SK-N-MC (cell line): ENCODE results near the gene DCDC2B.
A peak's percentile ranks its signal among the peaks of the same experiment; 100 is the strongest.

Experiments used
- DNase-seq: peaks from one replicate; pipeline ENCODE4 v3.0.0-alpha.2; 2011; ENCODE audit warnings: low read depth, low spot score
- H3K27ac ChIP-seq: fragments of 200-600 bp; sonication (generic); 2 replicates; pipeline ENCODE4 v1.5.1; 2016; ENCODE audit warnings: mixed run types
- H3K36me3 ChIP-seq: fragments of 200-600 bp; sonication (generic); 2 replicates; pipeline ENCODE4 v1.6.1; 2017; ENCODE audit warnings: antibody characterized with exemption, low read length, mixed read lengths; ENCODE audit not compliant: insufficient read depth
- H3K4me3 ChIP-seq: fragments of 200-600 bp; sonication (generic); 2 replicates; pipeline ENCODE4 v1.5.1; 2016
- H3K9ac ChIP-seq: fragments of 200-600 bp; sonication (generic); 2 replicates; pipeline ENCODE4 v1.8.0; 2017; ENCODE audit warnings: mixed run types, mixed read lengths; ENCODE audit not compliant: insufficient read length
- H3K9me3 ChIP-seq: fragments of 200-600 bp; sonication (generic); 2 replicates; pipeline ENCODE4 v1.6.1; 2017; ENCODE audit warnings: low read depth, mild to moderate bottlenecking, antibody characterized with exemption, low read length, moderate library complexity, mixed read lengths
- EZH2 ChIP-seq: fragments of 200-600 bp; sonication (generic); IDR thresholded peaks from one replicate; pipeline ENCODE4 v1.6.1; 2017; ENCODE audit warnings: antibody characterized with exemption
- FOXP2 ChIP-seq: optimal IDR thresholded peaks from 2 replicates; pipeline ENCODE3; 2011; ENCODE audit warnings: mild to moderate bottlenecking, moderate library complexity; ENCODE audit not compliant: insufficient read depth; ENCODE audit errors: extremely low read length, control extremely low read depth
- POLR2AphosphoS5 ChIP-seq: IDR thresholded peaks from 2 replicates; pipeline ENCODE4 v1.6.1; 2012; ENCODE audit warnings: mild to moderate bottlenecking, low read depth, low read length, borderline replicate concordance

DCDC2B gene

DNA sequence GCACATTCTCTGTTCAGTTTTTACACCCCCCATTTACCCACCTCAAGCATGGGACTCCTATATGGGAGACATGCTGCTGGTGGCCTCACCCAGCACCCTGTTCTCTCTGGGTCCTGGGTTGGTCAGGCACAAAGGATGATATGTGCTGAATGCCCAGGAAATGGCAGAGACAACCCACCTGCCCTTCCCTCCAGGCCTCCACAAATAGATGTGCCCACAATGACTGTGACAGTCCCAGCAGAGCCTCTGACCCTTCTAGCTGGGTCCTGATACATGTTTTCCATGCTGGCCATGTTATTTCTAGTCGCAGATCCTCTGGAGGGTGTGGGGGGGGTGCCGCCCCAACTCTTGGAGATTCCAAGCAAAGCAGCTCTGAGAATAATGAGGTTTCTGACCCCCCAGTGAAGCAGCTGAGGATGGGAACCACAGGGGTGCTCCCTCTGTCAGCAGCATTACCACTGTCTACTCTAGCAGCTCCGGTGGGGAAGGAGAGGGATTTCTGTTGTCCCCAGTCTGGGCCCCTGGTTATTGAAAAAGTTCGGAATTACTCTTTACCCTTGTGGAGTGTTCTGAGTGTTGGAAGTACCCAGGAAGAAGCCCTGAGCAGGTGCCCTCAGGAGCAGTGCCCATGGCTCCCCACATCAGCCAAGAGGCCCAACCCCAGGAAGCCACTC lies 9.7 kb upstream of the DCDC2B start:
- Histone ChIP-seq H3K36me3 (peaks cover 14% of the 10 kb centered on the region; the same call in 1 of the 2 replicates), H3K9ac (no peak overlapping the region), H3K27ac (no peak overlapping the region), H3K9me3 (no peaks in the 10 kb centered on the region), H3K4me3 (no peak overlapping the region)
- TF ChIP-seq EZH2 (no peak), FOXP2 (no peak), POLR2AphosphoS5 (no peak)
- no peak for DNase-seq

DNA sequence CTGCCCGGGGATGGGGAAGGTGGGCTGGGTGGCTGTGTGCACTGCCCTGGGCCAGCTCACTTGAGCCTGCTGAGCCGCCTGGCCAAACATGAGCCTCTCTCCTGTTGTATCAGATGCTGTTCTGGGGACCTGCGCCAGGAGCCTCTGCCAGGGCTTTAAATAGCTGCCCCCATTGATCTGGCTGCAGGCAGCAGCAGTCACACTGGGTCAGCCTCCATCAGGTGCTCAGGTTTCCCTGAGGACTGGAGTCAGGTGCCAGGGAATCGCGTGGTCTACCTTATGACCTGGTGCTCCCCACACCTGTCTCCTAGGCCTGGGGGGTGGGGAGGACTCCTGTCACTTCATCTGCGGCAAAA lies 9.2 kb upstream of the DCDC2B start:
- no peak overlapping the region for H3K9ac ChIP-seq
- peaks cover 10% of the 10 kb centered on the region; the same call in 1 of the 2 replicates for H3K36me3 ChIP-seq
- TF ChIP-seq FOXP2 (no peak), POLR2AphosphoS5 (no peak)
- no peak for DNase-seq
- no peaks in the 10 kb centered on the region for H3K9me3 ChIP-seq
- H3K4me3 ChIP-seq: peak overlapping the region; percentile 96
- peak overlapping the region; percentile 79; the same call in 1 of the 2 replicates for H3K27ac ChIP-seq

DNA sequence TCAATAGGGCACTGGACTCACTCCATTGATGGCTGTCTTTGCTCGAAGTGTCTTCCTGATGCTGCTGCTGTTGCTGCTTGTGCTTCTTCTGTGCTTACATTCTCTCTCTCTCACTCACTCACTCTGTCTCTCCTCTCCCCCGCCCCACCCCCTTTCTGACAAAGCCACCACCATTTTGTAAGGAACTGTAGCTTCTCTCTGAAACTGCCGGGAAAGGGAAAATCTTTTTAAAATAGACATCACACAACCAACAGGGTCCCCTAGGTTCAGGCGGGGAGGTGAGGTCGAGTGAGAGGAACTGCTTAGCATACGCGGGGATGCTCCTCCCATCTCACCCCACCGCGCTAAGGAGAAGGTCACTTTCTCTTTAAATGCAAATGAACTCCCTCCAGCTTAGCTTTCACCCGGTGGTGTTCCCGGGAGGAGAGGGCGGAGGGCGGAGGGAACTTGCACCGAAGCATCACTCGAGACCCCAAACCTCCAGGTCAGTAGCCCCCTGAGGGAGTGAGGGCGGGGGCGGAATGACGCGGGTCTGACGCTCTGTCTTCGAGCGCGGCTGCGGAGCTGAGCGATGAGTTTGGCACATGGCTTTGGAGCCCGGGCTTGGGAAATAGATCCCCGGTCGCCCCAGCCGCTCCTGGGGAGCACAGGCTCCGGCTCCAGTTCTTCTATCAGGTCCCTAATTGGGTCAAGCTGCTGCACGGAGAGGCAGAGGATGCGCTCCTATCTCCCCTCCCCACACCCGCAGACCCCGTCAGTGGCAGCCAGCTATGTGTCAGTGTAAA lies 8.5 kb upstream of the DCDC2B start, which contains the start of gene CCDC28B:
Gene CCDC28B (plus strand): TSS at position 370 of the 785 bp plus-strand sequence. CDS start 1,341 bp downstream, outside the sequence.
- TF ChIP-seq EZH2 (no peak), FOXP2 (no peak), POLR2AphosphoS5 (peak; percentile 46; the same call in 1 of the 2 replicates)
- Histone ChIP-seq H3K4me3 (peak within 1 kb of the TSS; percentile 96), H3K27ac (peak within 1 kb of the TSS; percentile 79), H3K9ac (peak within 1 kb of the TSS; percentile 79), H3K36me3 (peaks cover 3% of the 10 kb centered on the region; the same call in 1 of the 2 replicates), H3K9me3 (no peaks in the 10 kb centered on the region)
- DNase-seq: no peak

DNA sequence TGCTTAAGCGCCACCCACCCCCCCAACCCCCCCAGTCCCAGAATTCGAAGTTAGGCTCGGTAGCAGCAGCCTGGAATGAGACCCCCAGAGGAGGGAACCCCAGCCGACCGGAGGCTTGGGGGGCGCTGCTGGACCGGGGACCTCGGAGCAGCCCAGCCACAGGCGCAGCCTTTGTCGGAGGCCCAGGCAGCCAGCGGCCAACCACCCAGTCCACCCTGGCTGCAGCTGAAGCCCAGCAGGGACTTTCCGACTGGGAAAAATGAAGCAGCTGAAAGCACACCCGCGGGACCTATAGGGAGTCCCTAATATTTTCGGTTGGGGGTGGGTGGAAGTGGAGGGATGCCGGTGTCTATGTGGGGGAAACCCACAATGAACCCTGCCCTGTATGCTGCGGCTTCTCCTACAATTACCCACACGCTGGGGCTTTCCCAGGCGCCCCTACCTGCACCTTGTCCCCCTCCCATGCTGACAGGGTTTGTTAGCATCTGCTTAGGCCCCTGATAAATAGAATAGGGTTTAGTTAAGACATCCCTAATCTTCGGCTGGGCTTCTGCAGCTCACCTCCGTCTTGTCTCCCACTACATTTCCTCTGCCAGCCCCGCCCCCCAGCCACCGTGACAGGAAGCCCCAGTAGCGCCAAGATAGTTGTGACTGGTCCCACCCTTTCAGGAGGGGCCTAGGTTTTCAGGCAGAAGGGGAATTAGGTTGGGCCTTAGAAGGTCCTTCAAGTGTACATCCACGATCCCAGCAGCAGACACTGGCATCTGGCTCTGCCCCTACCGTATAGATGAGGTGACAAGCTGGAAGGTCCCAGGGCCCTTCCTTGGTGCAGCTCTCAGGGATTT lies 7.7 kb upstream of the DCDC2B start:
- Histone ChIP-seq H3K9ac (peak overlapping the region; percentile 53), H3K36me3 (no peaks in the 10 kb centered on the region; the same call in 1 of the 2 replicates), H3K4me3 (peak overlapping the region; percentile 96), H3K27ac (peak overlapping the region; percentile 5; the same call in 1 of the 2 replicates), H3K9me3 (no peaks in the 10 kb centered on the region)
- peak; percentile 53 for TF ChIP-seq POLR2AphosphoS5
- TF ChIP-seq FOXP2: no peak
- no peak for TF ChIP-seq EZH2
- DNase-seq: no peak

DNA sequence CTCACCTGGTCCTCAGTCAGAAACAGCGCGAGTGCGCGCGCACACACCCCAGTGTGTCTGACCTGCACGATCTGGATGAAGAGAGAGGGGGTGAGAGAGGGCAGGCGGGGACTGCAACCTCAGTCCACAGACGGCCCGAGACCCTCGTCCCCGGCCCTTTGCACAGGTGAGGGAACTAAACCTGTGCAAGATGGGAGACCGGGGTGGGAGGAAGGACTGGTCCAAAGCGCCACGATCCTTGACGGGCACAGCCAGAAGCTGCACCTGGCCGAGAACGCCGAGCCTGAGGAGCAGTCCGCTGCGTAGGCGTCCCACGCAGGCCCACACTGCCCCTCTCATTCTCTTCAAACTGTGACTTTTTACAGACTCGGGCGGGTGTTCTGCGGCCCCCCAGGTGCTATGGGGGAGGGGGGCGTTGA lies 3.9 kb upstream of the DCDC2B start:
- Histone ChIP-seq H3K36me3 (no peaks in the 10 kb centered on the region; the same call in 1 of the 2 replicates), H3K9ac (peak overlapping the region; percentile 88), H3K9me3 (no peaks in the 10 kb centered on the region), H3K4me3 (peak overlapping the region; percentile 95), H3K27ac (no peak overlapping the region)
- TF ChIP-seq EZH2: no peak
- no peak for TF ChIP-seq FOXP2
- no peak for TF ChIP-seq POLR2AphosphoS5
- no peak for DNase-seq

DNA sequence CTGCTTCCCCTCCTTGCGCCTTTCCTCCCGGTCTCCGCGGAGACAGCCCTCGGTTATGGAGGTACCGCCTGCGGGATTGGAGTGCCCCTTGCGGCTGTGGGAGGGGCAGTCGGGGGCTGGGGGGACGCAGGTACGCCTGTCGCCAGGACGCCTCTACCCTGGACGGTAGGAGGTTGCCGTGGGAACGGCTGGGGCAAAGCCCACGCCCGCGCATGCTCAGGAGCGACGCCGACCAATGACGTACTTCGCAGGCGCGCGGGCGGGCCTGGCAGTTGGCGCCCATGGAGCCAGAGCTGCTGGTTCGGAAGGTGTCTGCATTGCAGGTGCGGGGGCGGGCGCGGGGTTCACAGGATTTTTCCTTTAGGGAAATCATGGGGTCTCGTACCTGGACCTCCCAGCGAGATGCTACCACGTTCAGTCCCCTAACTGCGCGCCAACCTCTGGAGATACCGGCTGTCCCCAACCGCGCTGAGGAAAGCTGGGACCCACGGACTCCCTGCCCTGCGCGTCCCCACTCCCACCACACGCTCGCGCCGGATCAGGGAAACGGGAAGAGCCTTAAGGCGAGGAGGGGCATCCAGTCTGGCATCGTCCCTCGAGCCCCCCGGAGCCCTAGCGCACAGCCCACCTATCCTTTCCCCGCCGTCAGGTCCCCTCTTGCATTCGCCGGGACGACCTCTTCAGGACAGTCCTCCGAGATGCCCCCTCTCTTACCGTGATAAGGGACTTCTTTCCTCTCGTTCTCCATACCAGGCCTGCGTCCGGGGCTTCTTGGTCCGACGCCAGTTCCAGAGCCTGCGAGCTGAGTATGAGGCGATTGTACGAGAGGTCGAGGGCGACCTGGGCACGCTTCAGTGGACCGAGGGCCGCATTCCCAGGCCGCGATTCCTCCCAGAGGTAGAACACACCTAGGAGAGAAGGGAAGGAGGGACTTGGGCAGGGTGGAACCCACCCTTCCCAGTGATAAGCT lies 3.2 kb upstream of the DCDC2B start, which contains the start of gene IQCC:
Gene IQCC (plus strand): TSS at position 271 of the 970 bp plus-strand sequence. CDS start 11 bp downstream, at position 282.
- Histone ChIP-seq H3K27ac (no peak within 1 kb of the TSS), H3K9me3 (no peaks in the 10 kb centered on the region)

DNA sequence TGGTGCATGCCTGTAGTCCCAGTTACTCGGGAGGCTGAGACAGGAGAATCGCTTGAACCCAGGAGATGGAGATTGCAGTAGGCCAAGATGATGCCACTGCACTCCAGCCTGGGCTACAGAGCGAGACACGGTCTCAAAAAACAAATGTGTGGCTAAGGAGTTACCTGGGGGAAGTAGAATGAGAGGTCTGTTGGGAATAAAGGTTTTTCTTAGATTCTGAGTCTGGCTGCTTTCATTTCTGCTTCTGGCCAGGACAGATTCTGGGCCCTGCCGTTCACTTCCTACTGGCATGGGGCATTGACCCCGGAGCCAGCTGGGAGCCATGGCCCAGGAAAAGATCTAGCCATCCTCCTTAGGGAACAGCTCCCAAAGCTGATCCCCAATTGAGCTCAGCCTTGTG lies 420 bp upstream of the DCDC2B start:
- no peak for TF ChIP-seq EZH2
- TF ChIP-seq POLR2AphosphoS5: no peak
- TF ChIP-seq FOXP2: no peak
- no peak for DNase-seq
- Histone ChIP-seq H3K9me3 (no peaks in the 10 kb centered on the region), H3K4me3 (no peak overlapping the region), H3K27ac (no peak overlapping the region), H3K36me3 (no peaks in the 10 kb centered on the region; the same call in 1 of the 2 replicates), H3K9ac (no peak overlapping the region)

More for the DNA sequence above, 3.2 kb upstream of the DCDC2B start, which contains the start of gene IQCC:
- peak within 1 kb of the TSS; percentile 95 for H3K4me3 ChIP-seq
- H3K36me3 ChIP-seq: no peaks in the 10 kb centered on the region; the same call in 1 of the 2 replicates
- TF ChIP-seq EZH2: no peak
- TF ChIP-seq POLR2AphosphoS5: peak; percentile 96
- TF ChIP-seq FOXP2: no peak
- no peak for DNase-seq
- H3K9ac ChIP-seq: peak within 1 kb of the TSS; percentile 88
